Activated naive CD4-positive, alpha-beta T cell treated with anti-CD3 and anti-CD28 coated beads, Interleukin-2, amount 50 U/mL, for 72 hours (primary cell): ENCODE data around the gene CFAP119. TPM values are rescaled to one million over a fixed set of nuclear protein-coding genes. Genes with fewer than 3 reads are reported as not detected.

ENCODE experiments used
- ATAC-seq, 2 donors: fragments of 150-1000 bp; cut with Tn5 transposase; 2 replicates each; pipeline ENCODE4 v1.10.0; 2021; ENCODE audit warnings: mild to moderate bottlenecking in 2 of 2, moderate library complexity in 2 of 2
- DNase-seq, 2 donors: peaks; one replicate each; pipeline ENCODE4 v3.0.0; 2021 to 2022; ENCODE audit warnings: low spot score in 2 of 2
- H3K27ac Mint-ChIP-seq, 2 donors: one replicate each; pipeline ENCODE4 v1.8.0; 2022; ENCODE audit warnings: mild to moderate bottlenecking in 2 of 2, mixed read lengths in 2 of 2
- H3K36me3 Mint-ChIP-seq, 2 donors: one replicate each; pipeline ENCODE4 v1.8.0; 2022; ENCODE audit warnings: mixed read lengths in 2 of 2
- H3K9me3 Mint-ChIP-seq, 2 donors: one replicate each; pipeline ENCODE4 v1.8.0; 2022; ENCODE audit warnings: mixed read lengths in 2 of 2
- total RNA-seq, 2 donors: library from RNA; stranded (reverse); gene quantifications; one replicate each; pipeline ENCODE4 v1.2.3, GENCODE V29; 2022

CFAP119 gene
- total RNA-seq, 2 donors from 2014 or later = 2.6 to 3.6 TPM

DNA sequence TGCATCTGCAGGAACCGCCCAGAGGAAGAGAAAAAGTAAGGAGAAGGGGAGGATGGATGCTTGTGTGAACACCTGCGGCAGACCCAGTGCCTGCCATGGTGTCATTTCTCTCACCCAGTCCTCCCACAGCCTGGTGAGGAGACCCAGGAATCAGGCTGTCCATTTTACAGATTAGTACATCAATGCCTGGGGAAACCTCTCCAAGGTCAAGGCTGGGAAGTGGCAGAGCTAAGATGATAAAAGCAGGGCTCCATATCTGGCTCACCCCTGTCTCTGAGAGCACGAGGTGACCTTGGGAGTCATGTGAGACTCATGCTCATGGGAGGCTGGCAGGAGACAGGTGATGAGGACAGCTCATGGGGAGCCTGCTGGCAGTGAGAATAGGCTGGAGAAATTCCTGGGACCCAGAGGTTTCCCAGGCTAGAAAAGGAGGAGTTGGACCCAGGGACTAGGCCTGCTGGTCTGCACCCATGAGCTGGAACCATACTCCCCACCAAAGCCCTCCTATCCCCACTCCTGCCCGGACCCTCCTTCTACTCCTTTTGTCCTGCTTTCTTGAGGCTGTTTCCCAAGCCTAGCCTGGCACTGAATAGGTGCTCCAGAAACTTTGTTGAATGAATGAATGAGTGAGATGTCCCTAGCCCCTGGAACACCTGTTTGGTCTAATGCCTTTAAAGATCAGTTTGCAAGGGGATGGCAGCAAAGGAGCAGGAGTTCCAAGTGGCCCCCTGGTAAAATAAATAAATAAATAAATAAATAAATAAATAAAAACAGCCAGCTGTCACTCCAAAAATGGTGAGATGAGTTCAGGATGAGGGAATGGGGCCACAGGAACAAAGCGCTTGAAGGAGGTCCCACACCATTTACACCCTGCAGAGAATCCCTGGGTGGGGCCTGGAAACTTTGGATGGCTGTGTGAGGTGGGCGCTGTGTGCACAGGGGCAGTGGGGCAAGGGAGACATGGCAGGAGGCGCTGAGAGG lies 23.6 kb upstream of the CFAP119 start:
- H3K36me3 Mint-ChIP-seq = no peaks in the 10 kb centered on the region
- ATAC-seq (no peak), DNase-seq (no peak)
- no peaks in the 10 kb centered on the region for H3K9me3 Mint-ChIP-seq
- peak overlapping the region in 1 of 2 donors; percentile 44 for H3K27ac Mint-ChIP-seq

DNA sequence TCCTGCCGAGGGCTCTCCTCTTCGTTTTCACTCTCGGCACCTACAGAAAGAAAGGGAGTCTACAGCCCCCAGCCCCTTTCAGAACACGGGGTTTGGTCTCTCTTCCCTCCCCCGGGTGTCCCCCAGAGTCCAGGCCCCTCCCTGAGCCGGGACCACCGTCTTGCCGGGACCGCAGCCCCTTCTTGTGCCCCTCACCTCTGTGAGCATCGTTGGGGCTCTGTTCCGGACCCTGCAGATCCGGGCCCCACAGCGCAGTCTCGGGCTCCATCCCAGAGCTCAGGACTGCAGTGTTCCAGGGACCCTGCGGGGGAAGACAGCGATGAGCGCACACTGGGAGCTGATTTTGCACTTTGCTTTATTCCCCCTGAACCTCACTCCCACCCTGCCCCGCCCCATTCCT lies 22.4 kb upstream of the CFAP119 start:
- ATAC-seq (no peak), DNase-seq (no peak)
- no peaks in the 10 kb centered on the region for H3K9me3 Mint-ChIP-seq
- H3K36me3 Mint-ChIP-seq = no peaks in the 10 kb centered on the region
- no peak overlapping the region for H3K27ac Mint-ChIP-seq

DNA sequence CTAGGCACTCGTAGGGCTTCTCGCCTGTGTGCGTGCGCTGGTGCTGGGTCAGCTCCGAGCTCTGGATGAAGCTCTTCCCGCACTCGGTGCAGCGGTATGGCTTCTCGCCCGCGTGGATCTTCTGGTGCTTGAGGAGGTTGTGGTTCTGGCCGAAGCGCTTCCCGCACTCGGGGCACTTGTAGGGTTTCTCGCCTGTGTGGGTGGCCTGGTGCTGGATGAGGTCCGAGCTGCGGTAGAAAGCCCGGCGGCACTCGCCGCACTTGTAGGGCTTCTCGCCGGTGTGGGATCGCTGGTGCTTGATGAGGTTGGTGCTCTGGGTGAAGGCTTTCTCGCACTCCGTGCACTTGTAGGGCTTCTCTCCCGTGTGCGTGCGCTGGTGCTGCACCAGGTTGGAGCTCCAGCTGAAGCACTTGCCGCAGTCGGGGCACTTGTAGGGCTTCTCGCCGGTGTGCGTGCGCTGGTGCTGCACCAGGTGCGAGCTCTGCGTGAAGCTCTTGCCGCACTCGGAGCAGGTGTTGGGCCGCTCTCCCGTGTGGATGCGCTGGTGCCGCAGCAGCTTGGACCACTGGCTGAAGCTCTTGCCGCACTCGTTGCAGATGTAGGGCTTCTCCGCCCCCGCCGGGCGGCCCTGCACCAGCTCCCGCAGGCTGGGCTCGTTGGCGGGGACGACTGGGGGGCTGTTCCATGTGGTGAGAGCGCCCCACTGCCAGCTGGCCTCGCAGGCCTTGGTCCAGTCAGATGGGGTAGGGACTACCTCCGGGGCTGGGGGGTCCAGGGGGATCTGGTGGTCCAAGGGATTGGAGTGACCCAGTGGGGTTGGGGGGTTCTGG lies 21.6 kb upstream of the CFAP119 start:
- Mint-ChIP-seq H3K36me3 (no peaks in the 10 kb centered on the region), H3K27ac (no peak overlapping the region), H3K9me3 (no peaks in the 10 kb centered on the region)
- no peak for ATAC-seq
- peak in 1 of 2 donors; percentile 52 for DNase-seq

DNA sequence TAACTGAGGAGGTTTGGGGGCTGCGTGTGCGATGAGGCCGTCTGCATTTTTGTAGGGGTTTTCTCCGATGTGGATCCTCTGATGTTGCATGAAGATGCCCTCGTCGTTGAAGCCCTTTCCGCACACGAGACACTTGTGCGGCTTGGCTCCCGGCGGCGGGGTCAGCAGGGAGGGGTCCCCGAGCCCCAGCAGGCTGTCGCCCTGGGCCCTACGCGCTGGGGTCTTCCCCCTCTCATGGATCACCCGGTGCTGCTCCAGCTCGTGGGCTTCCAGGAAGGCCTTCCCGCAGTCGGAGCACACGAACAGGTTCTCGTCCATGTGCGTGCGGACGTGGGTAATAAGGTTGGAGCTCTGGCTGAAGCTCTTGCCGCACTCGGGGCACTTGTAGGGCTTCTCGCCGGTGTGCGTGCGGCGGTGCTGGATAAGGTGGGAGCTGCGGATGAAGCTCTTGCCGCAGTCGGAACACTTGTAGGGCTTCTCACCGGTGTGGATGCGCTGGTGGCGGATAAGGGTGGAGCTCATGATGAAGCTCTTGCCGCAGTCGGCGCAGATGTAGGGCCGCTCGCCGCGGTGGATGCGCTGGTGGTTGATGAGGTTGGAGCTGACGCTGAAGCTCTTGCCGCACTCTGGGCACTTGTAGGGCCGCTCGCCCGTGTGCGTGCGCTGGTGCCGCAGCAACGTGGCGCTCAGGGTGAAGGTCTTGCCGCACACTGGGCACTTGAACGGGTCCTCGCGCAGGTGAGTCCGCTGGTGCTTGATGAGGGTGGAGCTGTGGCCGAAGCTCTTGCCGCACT lies 20.8 kb upstream of the CFAP119 start:
- Mint-ChIP-seq H3K36me3 (no peaks in the 10 kb centered on the region), H3K9me3 (no peaks in the 10 kb centered on the region), H3K27ac (no peak overlapping the region)
- ATAC-seq (no peak), DNase-seq (peak in 1 of 2 donors; percentile 48)

DNA sequence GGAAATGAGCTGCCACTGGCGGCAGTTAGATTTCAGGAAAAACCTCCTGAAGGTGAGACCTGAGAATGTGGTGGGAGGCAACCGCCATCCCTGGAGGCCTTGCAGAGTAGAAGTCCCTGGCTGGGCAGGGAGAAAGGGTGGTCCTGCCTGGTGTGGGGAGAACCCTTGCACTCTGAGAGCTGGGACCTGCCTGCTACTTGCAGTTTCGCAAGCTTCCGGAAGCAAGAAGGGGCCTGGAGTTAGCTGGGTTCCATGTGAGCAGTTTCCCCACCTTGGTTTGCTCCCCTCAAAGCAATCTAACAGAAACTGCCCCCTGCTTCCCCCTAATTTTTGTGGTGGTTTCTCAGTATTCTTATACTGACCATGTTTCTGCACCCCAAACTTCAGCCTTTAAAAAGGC lies 18.7 kb upstream of the CFAP119 start:
- DNase-seq (no peak), ATAC-seq (no peak)
- H3K27ac Mint-ChIP-seq = no peak overlapping the region
- no peaks in the 10 kb centered on the region for H3K36me3 Mint-ChIP-seq
- no peaks in the 10 kb centered on the region for H3K9me3 Mint-ChIP-seq

DNA sequence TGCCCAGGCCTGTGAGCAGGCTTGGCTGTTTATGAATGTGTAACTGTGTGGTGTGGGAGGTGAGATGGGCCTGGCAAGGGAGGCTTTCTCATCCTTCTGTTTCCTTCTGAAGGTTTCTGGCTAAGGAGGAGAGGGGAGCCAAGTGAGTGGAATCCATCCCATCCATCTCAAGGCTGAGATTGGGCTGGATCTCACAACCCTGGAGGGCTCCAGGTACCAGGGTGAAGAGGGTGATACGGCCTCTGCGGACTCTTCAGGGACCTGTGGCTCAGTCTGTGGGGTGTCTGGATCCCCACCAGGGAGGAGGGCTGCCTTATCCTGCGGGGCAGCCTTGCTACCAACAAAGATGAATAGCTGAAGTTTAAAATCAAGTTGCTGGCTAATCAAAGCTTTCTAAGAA lies 18.2 kb upstream of the CFAP119 start:
- Mint-ChIP-seq H3K36me3 (no peaks in the 10 kb centered on the region), H3K9me3 (no peaks in the 10 kb centered on the region), H3K27ac (peak overlapping the region in 1 of 2 donors; percentile 36)
- no peak for DNase-seq
- no peak for ATAC-seq

DNA sequence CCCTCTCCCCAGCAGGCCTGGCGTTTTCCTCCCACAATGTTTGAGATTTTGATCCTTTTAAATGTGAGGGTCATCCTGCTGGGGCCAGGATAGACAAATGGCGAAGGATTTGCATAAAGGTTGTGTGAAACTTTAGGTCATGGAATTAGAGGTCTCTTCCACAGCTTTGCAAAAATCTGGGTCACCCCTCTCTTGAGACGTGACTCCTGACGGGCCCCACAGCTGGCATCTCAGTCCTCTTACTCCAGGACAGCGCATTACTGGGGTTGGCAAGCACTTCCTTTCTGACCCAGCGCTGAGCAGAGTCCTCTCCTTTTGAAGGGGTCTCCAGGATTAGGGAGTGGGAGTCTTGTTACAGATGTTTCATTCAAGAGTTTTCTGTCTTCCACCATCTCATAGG lies 17.7 kb upstream of the CFAP119 start:
- no peaks in the 10 kb centered on the region for H3K9me3 Mint-ChIP-seq
- no peaks in the 10 kb centered on the region for H3K36me3 Mint-ChIP-seq
- no peak overlapping the region for H3K27ac Mint-ChIP-seq
- ATAC-seq (no peak), DNase-seq (no peak)

DNA sequence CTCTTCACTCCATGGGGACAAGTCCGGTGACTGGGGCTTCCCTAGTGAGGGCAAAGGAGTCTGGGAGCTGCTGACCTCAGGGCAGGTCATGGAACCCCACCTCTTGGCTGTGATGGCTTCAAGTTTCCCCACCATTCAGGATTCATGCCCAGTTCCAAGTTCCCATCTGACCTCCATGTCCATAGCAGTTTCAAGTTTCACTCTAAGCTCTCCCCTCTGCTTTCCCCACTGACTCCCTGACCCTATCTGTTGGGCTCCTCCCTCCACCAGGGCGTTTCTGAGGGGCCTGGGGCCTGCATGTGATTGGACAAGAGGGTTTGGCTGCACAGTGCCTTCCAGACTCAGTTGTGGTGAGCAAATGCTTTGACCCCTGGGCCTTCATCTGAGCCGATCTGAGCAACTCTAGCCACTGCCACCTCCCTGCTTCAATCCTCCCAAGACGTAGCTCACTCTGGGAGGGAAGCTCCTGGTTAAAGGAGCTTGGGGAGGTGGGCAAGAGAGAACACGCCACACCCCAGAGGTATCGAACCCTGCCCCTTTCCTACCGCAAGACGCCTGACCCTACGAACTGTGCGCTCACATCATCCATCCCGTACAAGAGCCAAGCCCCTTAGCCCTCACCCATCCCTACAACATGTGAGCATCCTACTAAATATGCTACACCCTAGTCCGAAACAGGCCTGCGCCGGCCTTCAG lies 16.8 kb upstream of the CFAP119 start:
- no peak for ATAC-seq
- H3K9me3 Mint-ChIP-seq = no peaks in the 10 kb centered on the region
- H3K27ac Mint-ChIP-seq = no peak overlapping the region
- H3K36me3 Mint-ChIP-seq = no peaks in the 10 kb centered on the region
- no peak for DNase-seq

DNA sequence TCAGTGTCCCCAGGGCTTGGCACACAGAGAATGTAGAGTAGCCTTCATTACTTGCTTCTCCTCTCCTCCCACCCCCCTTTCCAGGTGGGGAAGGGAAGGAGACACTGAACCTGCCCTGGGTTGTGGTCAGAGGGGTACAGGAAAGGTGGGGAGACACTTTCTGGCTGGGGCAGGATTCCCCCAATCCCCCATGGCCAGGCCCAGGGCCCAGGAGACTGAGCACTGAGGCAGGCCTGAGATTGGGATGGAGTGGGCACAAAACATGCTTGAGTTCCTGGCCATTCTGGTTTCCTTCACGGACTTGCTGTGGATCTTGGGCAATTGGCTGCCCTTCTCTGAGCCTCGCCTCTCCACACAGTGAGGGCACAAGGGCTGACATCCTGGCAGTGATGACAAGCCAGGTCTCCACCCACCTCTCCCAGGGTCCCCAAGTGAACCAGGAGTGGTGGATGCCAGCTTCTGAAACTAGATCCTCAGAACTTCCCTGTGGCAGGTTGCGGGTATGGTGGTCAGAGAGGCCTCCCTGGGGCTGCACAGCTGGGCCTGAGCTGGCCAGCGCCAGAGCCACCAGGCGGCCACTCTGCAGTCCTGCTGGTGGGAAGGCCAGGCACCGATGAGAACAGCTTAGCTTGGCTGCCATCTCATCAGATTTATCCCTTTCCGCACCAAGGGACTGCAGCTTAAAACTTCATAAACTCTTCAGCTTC lies 15.9 kb upstream of the CFAP119 start:
- Mint-ChIP-seq H3K9me3 (no peaks in the 10 kb centered on the region), H3K36me3 (no peaks in the 10 kb centered on the region), H3K27ac (no peak overlapping the region)
- DNase-seq (no peak), ATAC-seq (no peak)

DNA sequence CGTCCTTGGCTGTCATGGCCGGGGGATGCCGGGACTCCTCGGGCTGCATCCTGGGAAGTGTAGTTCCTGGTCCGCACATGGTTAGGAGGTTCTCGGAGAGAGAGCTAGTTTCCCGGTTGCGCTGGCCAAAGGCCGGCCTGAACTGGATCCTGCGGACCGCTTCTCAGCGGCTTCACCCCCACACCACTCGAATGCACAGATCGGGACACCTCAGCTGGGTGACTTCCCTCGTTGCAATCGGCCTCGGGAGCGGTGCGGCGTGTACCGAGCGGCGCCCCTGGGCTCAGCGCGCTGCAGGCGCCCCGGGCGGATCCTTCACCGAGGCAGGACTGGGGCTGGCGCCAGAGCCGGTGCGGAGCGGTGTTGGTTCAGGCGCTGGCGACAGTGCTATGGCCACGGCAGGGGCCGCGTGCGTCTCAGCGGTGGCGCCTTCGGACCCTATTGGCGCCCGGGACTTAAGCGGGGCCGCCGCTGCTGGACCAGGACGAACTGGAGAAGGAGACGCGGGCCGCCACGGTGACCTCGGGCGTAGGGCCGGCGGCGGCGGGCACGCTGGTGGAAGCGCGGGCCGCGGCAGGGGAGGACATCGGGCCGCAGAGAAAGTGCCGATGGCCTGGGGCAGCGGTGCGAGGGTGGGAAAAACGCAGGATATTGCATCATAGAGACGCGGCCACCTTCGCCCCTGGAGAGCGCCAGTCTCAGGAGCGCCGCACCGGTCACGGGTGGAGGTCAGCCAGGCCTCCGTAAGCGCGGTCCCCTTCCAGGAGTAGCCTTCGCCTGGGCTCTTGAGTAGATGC lies 13.7 kb upstream of the CFAP119 start:
- Mint-ChIP-seq H3K27ac (peak overlapping the region; percentile 69 to 88), H3K9me3 (no peaks in the 10 kb centered on the region), H3K36me3 (no peaks in the 10 kb centered on the region)
- peak in 1 of 2 donors; percentile 67 for DNase-seq
- ATAC-seq = peak; percentile 76 to 84

DNA sequence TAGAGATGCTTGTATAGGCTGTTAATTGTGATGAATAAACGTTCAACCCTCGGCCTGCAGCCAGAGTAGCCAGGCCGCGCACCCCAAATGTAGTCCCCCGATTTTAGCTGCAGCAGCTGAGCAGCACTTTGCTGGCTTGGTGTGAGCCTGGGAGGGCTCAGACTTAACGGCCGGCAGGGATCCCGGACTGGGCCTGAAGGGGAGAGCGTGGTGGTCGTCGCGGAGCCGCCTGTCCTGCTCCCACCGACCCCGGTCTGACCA lies 13.2 kb upstream of the CFAP119 start:
- H3K9me3 Mint-ChIP-seq = no peaks in the 10 kb centered on the region
- ATAC-seq (no peak), DNase-seq (no peak)
- no peaks in the 10 kb centered on the region for H3K36me3 Mint-ChIP-seq
- H3K27ac Mint-ChIP-seq = peak overlapping the region; percentile 69 to 77

DNA sequence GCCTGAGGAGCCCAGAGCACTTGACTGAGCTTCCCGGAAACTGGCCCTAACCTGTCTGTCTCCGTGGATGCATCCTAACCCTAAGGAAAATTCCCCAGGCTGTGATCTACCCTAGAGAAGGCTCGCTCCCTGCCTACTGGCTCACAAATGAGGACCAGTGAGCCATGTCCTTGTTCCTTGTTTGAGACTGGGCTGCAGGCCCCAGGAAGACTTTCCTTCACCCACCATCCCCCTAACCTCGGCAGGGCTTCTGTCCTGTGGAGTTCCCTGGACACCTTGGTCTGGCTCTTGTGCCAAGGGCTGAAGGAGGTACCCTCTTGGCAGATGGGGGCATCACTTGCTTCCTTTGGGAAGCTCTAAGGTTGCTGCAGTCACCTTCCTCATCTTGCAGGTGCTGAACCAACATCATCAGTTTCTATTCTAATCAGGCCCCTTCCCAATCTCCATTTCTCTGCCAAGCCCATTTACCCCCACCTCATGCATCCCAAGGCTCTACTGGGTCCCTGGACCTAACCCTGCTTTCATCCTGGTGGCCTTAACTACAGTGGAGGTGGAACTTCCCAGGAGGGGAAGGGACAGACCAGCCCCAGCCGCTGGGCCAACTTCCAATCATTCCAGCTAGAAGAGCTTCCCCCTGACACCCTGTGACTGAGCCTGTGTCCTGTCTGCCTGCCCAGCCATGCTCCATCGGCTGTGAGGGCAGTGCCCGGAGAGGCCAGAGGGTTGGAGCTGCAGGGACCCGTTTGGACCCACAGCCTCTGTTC lies 12.7 kb upstream of the CFAP119 start:
- no peak for DNase-seq
- ATAC-seq = peak in 1 of 2 donors; percentile 4
- peak overlapping the region in 1 of 2 donors; percentile 69 for H3K27ac Mint-ChIP-seq
- no peaks in the 10 kb centered on the region for H3K9me3 Mint-ChIP-seq
- no peaks in the 10 kb centered on the region for H3K36me3 Mint-ChIP-seq

DNA sequence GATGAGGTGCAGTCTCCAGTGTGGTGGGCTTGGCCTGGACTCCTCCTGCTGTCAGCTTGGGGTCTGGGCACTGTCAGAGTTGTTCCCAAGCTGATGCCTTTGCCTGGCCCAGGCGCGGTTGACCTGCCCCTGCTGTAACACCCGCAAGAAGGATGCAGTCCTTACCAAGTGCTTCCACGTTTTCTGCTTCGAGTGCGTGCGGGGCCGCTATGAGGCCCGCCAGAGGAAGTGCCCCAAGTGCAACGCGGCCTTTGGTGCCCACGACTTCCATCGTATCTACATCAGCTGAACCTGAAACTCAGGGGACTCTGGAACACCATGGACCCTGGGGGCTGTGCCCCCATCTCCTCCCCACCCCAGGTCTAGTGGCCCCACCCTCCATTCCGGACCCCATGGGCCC lies 12.0 kb upstream of the CFAP119 start:
- Mint-ChIP-seq H3K9me3 (no peaks in the 10 kb centered on the region), H3K27ac (no peak overlapping the region), H3K36me3 (no peaks in the 10 kb centered on the region)
- ATAC-seq (no peak), DNase-seq (no peak)

DNA sequence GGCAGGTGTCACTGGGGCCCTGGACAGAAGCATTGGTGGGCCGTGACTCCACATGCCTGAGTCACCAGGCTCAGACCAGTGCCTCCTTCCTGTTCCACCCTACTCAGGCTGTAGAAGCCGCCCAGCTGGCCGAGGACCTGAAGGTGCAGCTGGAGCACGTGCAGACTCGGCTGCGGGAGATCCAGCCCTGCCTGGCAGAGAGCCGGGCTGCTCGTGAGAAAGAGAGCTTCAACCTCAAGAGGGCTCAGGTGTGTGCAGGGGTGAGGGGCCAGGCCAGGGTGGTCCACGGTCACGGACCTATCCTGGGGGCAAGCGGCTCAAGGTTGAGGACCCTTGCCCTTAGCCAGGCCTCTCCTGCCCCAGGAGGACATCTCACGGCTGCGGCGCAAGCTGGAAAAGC lies 9.9 kb upstream of the CFAP119 start:
- Mint-ChIP-seq H3K27ac (peak overlapping the region in 1 of 2 donors; percentile 13), H3K36me3 (peaks cover 0 to 5% of the 10 kb centered on the region in 2 donors), H3K9me3 (no peaks in the 10 kb centered on the region)
- ATAC-seq (no peak), DNase-seq (no peak)
